ENCODE results near the gene GNAI3.

GNAI3 gene

GRCh38 chr1:109611308-109611990 is 63.0 kb downstream of the GNAI3 start:
- TF ChIP-seq CTCF (IDR thresholded peaks at IDR 0.05; ENCODE audit: insufficient read depth, missing control alignments) = no peak
- FAIRE-seq (peak; percentile 91), DNase-seq (ENCODE audit: insufficient read length, low spot score) (no peak)

- DNase-seq (ENCODE audit: insufficient read length, low spot score) (no peak), FAIRE-seq (no peak)
- no peak for TF ChIP-seq CTCF (IDR thresholded peaks at IDR 0.05; ENCODE audit: insufficient read depth, missing control alignments)
Observed at GRCh38 chr1:109613361-109614147, 65.1 kb downstream of the GNAI3 start.

- TF ChIP-seq CTCF (IDR thresholded peaks at IDR 0.05; ENCODE audit: insufficient read depth, missing control alignments) = no peak
- FAIRE-seq (no peak), DNase-seq (ENCODE audit: insufficient read length, low spot score) (no peak)
Observed at GRCh38 chr1:109615879-109616278, 67.5 kb downstream of the GNAI3 start.

- DNase-seq (ENCODE audit: insufficient read length, low spot score) (no peak), FAIRE-seq (no peak)
- TF ChIP-seq CTCF (IDR thresholded peaks at IDR 0.05; ENCODE audit: insufficient read depth, missing control alignments) = no peak
Observed at GRCh38 chr1:109616391-109616790, 68.0 kb downstream of the GNAI3 start.

GRCh38 chr1:109617291-109617801 is 68.9 kb downstream of the GNAI3 start:
- DNase-seq (ENCODE audit: insufficient read length, low spot score) (no peak), FAIRE-seq (no peak)
- no peak for TF ChIP-seq CTCF (IDR thresholded peaks at IDR 0.05; ENCODE audit: insufficient read depth, missing control alignments)

GRCh38 chr1:109618661-109619575 is 70.5 kb downstream of the GNAI3 start:
- FAIRE-seq (no peak), DNase-seq (ENCODE audit: insufficient read length, low spot score) (no peak)
- TF ChIP-seq CTCF (IDR thresholded peaks at IDR 0.05; ENCODE audit: insufficient read depth, missing control alignments) = no peak

Measured in D721Med (cell line).